CD4-positive, alpha-beta T cell treated with Interleukin-17A for 4 hours (primary cell): ENCODE measurements around the gene BTC.
"Not testable (repeated sequence)": the region's sequence is repeated elsewhere in the genome, so short reads cannot be mapped to it uniquely, and the experiment has no call there.

Source experiments
- DNase-seq: peaks from one replicate; pipeline ENCODE4 v3.0.0-alpha.2; 2020; ENCODE audit warnings: mixed read lengths

BTC gene

GRCh38 chr4:74794382-74795010 is at the start of gene BTC:
BTC (minus strand) TSS chr4:74794523; CDS start chr4:74794325, 198 bp downstream.
- no peak for DNase-seq

- no peak for DNase-seq
Observed at GRCh38 chr4:74840936-74841509, 46.7 kb upstream of the BTC start.

- no peak for DNase-seq
Observed at GRCh38 chr4:74838746-74839370, 44.5 kb upstream of the BTC start.

GRCh38 chr4:74830928-74831327 is 36.6 kb upstream of the BTC start:
- no peak for DNase-seq

GRCh38 chr4:74823194-74823593 is 28.9 kb upstream of the BTC start:
- DNase-seq, result no peak

- no peak for DNase-seq
Observed at GRCh38 chr4:74822603-74823002, 28.3 kb upstream of the BTC start.

- no peak for DNase-seq
Observed at GRCh38 chr4:74821541-74821940, 27.2 kb upstream of the BTC start.

- no peak for DNase-seq
Observed at GRCh38 chr4:74814052-74814451, 19.7 kb upstream of the BTC start.

GRCh38 chr4:74812056-74812455 is 17.7 kb upstream of the BTC start:
- DNase-seq, result not testable (repeated sequence)

- no peak for DNase-seq
Observed at GRCh38 chr4:74805601-74806000, 11.3 kb upstream of the BTC start.

GRCh38 chr4:74800310-74800709 is 6.0 kb upstream of the BTC start:
- DNase-seq, result no peak

GRCh38 chr4:74796631-74797030 is 2.3 kb upstream of the BTC start:
- no peak for DNase-seq

- DNase-seq, result no peak
Observed at GRCh38 chr4:74793757-74794381, 454 bp downstream of the BTC start.

GRCh38 chr4:74790652-74791051 is 3.7 kb downstream of the BTC start:
- no peak for DNase-seq

GRCh38 chr4:74789518-74789917 is 4.8 kb downstream of the BTC start:
- DNase-seq, result no peak

GRCh38 chr4:74777531-74777930 is 16.8 kb downstream of the BTC start:
- no peak for DNase-seq

- DNase-seq, result no peak
Observed at GRCh38 chr4:74772783-74773182, 21.5 kb downstream of the BTC start.

- DNase-seq, result no peak
Observed at GRCh38 chr4:74772106-74772505, 22.2 kb downstream of the BTC start.

- DNase-seq, result no peak
Observed at GRCh38 chr4:74770226-74770910, 24.0 kb downstream of the BTC start.

- DNase-seq, result no peak
Observed at GRCh38 chr4:74768857-74769525, 25.3 kb downstream of the BTC start.

GRCh38 chr4:74764119-74764518 is 30.2 kb downstream of the BTC start:
- DNase-seq, result no peak

GRCh38 chr4:74758551-74759145 is 35.7 kb downstream of the BTC start:
- no peak for DNase-seq
